Measurements from ENCODE around the gene CD27.

DNA sequence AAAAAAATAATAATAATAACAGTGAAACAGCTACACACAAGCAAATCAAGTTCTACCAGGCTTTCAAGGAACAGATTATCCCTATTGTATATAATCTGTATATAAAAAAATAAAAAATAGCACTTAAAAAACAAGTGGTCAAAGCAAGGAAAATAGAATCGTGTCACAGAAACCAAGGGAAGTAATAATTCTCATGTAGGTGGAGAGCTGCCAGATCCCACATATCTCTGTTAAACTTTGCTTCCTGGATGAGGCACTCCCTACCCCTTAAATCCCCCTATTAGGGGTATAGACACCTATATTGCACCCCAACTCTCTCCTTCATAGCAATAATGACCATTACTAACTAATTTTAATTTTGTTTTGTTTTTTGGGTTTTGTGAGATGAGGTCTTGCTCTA lies 4.4 kb upstream of the CD27 start:
- TF ChIP-seq, protein P1, sequence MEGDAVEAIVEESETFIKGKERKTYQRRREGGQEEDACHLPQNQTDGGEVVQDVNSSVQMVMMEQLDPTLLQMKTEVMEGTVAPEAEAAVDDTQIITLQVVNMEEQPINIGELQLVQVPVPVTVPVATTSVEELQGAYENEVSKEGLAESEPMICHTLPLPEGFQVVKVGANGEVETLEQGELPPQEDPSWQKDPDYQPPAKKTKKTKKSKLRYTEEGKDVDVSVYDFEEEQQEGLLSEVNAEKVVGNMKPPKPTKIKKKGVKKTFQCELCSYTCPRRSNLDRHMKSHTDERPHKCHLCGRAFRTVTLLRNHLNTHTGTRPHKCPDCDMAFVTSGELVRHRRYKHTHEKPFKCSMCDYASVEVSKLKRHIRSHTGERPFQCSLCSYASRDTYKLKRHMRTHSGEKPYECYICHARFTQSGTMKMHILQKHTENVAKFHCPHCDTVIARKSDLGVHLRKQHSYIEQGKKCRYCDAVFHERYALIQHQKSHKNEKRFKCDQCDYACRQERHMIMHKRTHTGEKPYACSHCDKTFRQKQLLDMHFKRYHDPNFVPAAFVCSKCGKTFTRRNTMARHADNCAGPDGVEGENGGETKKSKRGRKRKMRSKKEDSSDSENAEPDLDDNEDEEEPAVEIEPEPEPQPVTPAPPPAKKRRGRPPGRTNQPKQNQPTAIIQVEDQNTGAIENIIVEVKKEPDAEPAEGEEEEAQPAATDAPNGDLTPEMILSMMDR (conservative IDR thresholded peaks at IDR 0.05 in 1 of 2, IDR thresholded peaks at IDR 0.05 in 1 of 2; ENCODE audit: low read depth in 1 of 2, low read length in 2 of 2): no peak
- TF ChIP-seq EZH2 (IDR thresholded peaks at IDR 0.05; ENCODE audit: low read length, missing control alignments): no peak
